Measurements from ENCODE around the gene NOBOX.

The NOBOX gene

GRCh38 chr7:144403649-144404061 is at the start of gene NOBOX:
TSS of gene NOBOX (minus strand) at chr7:144403693.
- no peak for TF ChIP-seq CTCF (IDR thresholded peaks at IDR 0.05; ENCODE audit: insufficient read depth, missing control alignments)
- DNase-seq (ENCODE audit: insufficient read length, low spot score) = no peak
- FAIRE-seq = no peak

- DNase-seq (ENCODE audit: insufficient read length, low spot score) (no peak), FAIRE-seq (no peak)
- TF ChIP-seq CTCF (IDR thresholded peaks at IDR 0.05; ENCODE audit: insufficient read depth, missing control alignments) = no peak
Measured at GRCh38 chr7:144452064-144452463, 48.6 kb upstream of the NOBOX start.

GRCh38 chr7:144445590-144445989 is 42.1 kb upstream of the NOBOX start:
- DNase-seq (ENCODE audit: insufficient read length, low spot score) = no peak
- no peak for TF ChIP-seq CTCF (IDR thresholded peaks at IDR 0.05; ENCODE audit: insufficient read depth, missing control alignments)
- FAIRE-seq = no peak

GRCh38 chr7:144439717-144440205 is 36.3 kb upstream of the NOBOX start:
- no peak for TF ChIP-seq CTCF (IDR thresholded peaks at IDR 0.05; ENCODE audit: insufficient read depth, missing control alignments)
- FAIRE-seq = no peak

GRCh38 chr7:144438759-144439158 is 35.3 kb upstream of the NOBOX start:
- no peak for FAIRE-seq
- no peak for TF ChIP-seq CTCF (IDR thresholded peaks at IDR 0.05; ENCODE audit: insufficient read depth, missing control alignments)
- DNase-seq (ENCODE audit: insufficient read length, low spot score) = no peak

More at GRCh38 chr7:144439717-144440205, 36.3 kb upstream of the NOBOX start:
- DNase-seq (ENCODE audit: insufficient read length, low spot score) = no peak

- DNase-seq (ENCODE audit: insufficient read length, low spot score) (no peak), FAIRE-seq (peak; percentile 63)
- TF ChIP-seq CTCF (IDR thresholded peaks at IDR 0.05; ENCODE audit: insufficient read depth, missing control alignments) = peak; percentile 55
Measured at GRCh38 chr7:144437370-144438191, 34.1 kb upstream of the NOBOX start.

- TF ChIP-seq CTCF (IDR thresholded peaks at IDR 0.05; ENCODE audit: insufficient read depth, missing control alignments) = no peak
- FAIRE-seq (no peak), DNase-seq (ENCODE audit: insufficient read length, low spot score) (no peak)
Measured at GRCh38 chr7:144436500-144436899, 33.0 kb upstream of the NOBOX start.
